ENCODE data around the gene DDX3X. TPM values are rescaled to one million over a fixed set of nuclear protein-coding genes. Genes with fewer than 3 reads are reported as not detected.
A peak's percentile ranks its signal among the peaks of the same experiment; 100 is the strongest.
"Not testable (repeated sequence)": the region's sequence is repeated elsewhere in the genome, so short reads cannot be mapped to it uniquely, and the experiment has no call there.

The DDX3X gene
- 254 TPM for total RNA-seq

DNA sequence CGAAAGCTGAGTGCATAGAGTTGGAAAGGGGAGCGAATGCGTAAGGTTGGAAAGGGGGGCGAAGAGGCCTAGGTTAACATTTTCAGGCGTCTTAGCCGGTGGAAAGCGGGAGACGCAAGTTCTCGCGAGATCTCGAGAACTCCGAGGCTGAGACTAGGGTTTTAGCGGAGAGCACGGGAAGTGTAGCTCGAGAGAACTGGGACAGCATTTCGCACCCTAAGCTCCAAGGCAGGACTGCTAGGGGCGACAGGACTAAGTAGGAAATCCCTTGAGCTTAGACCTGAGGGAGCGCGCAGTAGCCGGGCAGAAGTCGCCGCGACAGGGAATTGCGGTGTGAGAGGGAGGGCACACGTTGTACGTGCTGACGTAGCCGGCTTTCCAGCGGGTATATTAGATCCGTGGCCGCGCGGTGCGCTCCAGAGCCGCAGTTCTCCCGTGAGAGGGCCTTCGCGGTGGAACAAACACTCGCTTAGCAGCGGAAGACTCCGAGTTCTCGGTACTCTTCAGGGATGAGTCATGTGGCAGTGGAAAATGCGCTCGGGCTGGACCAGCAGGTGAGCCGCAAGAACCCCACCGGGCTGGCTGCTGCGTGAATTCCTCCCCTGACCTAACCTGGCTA is at the start of gene DDX3X:
TSS of gene DDX3X (plus strand) at position 419 of the 619 bp plus-strand sequence. CDS start at position 510, 91 bp downstream.
- DNase-seq (ENCODE audit: low spot score): peak; percentile 94

DNA sequence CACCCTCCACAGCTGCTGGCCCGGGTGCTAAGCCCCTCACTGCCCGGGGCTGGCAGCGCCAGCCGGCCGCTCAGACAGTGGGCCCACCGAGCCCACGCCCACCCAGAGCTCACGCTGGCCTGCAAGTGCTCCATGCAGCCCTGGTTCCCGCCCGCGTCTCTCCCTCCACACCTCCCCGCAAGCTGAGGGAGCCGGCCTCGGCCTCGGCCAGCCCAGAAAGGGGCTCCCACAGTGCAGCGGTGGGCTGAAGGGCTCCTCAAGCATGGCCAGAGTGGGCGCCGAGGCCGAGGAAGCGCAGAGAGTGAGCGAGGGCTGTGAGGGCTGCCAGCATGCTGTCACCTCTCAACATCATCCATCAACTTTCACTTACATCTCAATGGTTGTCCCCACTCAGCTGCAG is 48.0 kb upstream of the DDX3X start:
- DNase-seq (ENCODE audit: low spot score): not testable (repeated sequence)

GRCh38 chrX:41288641-41289040 is 45.3 kb upstream of the DDX3X start:
- no peak for DNase-seq (ENCODE audit: low spot score)

DNA sequence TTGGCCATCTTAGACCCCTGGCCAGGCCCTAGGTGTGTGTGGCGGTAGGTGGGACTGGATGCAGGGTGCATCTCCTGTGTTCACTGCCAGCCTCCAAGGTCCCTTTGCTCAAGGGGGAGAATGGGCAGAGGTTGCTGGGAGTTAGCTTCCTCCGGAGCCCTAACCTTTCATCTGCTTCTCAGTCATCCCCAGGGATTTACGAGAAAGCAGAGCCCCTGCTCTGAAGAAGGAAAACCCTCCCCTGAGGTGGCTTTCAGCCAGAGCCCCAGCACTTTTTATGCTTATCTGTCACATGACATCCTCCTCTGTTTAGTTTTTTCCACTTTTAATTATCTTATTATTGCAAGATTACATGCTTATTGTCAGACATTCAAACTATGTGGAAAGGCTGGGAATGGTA is 44.9 kb upstream of the DDX3X start:
- no peak for DNase-seq (ENCODE audit: low spot score)

DNA sequence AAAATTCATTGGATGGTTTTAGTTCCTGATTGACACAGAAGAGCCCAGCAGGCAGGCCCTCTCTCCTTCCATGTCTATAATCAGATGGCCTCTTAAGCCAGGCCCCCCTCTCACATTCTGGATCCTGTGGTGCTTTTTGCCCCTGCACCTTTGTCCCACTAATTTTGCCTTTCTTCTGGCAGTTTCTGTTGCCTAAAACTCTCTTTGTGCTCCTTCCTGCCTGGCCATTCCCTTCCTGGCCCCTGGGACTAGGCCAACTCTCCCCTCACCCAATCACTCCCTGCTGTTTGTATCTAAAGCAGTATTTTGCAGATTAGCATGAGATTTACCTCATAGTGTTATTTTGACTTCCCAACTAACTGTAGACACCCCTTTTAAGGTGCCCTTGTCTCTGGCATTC is 42.7 kb upstream of the DDX3X start:
- DNase-seq (ENCODE audit: low spot score): no peak

GRCh38 chrX:41293269-41293668 is 40.7 kb upstream of the DDX3X start:
- DNase-seq (ENCODE audit: low spot score): no peak

GRCh38 chrX:41300758-41301437 is 33.1 kb upstream of the DDX3X start:
- DNase-seq (ENCODE audit: low spot score): no peak

DNA sequence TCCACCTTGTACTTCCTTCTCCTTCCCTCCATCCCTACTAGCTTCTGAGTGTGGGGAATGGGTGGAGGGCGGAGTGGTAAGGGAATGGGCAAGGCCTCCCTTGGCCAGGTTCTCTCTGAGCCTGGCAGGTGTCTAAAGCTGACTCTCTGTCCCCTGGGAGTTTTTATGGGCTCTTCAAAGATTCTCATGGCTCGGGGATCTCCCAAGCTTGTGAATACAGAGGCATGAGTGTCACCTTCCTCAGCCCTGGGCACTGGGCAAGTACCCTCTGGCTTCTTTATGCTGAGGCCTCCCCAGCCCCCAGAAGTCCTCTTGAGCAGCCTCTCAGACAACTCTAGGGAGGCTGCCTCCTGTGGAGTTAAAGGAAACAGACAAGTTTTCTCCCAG is 32.5 kb upstream of the DDX3X start:
- no peak for DNase-seq (ENCODE audit: low spot score)

DNA sequence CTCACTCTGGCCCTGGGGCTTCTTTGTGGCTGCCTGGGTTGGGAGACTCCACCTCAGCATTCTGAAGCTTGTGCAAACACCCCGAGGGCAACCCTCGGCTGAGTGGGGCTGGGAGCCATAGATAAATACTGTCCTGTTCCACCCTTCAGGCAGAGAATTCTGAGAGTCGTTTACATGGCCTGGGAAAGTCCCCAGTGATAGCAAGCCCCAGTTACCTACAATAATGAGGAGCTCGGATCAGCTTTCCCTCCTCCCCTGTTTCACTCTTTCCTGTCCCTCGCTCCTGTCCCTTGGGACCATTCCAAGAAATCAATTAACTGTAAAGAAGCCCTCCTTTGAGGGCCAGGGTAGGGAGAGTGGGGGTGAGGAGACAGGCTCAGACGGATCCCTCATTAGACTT is 31.6 kb upstream of the DDX3X start:
- DNase-seq (ENCODE audit: low spot score): no peak

DNA sequence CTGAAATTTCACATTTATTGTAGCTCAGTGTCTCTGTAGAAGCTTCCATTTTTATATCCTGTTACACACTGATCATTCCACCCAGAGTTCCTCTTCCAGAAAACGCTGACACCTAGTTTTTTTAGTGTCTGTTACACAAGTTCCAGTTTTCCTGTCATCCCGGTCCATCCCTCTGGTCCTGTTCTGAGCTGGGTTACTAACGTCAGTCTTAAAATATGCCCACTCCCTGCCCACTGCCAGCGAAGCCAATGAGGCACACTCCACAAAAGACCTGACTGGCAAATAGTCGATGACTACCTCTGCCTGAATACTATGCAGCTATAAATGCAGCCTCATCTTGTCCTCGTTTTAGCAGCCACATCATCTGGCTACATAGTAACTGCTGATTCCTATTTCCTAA is 30.9 kb upstream of the DDX3X start:
- DNase-seq (ENCODE audit: low spot score): no peak

DNA sequence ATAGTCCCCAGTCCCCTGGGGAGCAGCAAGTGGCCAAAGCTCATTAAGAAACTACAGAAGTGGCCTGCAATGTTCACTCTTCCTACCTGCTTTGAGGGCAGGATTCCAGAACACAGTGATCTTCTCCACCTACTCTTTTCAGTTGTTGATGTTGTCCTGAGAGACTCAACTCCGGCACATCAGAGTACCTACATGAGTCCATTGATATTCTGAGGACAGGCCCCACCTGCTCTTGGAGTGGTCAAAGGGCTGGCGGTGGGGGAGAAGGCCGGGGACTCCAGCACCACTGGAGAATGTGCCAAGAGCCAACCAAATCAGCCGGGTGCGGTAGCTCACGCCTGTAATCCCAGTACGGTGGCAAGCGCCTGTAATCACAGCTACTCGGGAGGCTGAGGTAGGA is 29.8 kb upstream of the DDX3X start:
- DNase-seq (ENCODE audit: low spot score): no peak

- no peak for DNase-seq (ENCODE audit: low spot score)
Measured at GRCh38 chrX:41308884-41309647, 24.9 kb upstream of the DDX3X start.

GRCh38 chrX:41312786-41313185 is 21.2 kb upstream of the DDX3X start:
- DNase-seq (ENCODE audit: low spot score): no peak

DNA sequence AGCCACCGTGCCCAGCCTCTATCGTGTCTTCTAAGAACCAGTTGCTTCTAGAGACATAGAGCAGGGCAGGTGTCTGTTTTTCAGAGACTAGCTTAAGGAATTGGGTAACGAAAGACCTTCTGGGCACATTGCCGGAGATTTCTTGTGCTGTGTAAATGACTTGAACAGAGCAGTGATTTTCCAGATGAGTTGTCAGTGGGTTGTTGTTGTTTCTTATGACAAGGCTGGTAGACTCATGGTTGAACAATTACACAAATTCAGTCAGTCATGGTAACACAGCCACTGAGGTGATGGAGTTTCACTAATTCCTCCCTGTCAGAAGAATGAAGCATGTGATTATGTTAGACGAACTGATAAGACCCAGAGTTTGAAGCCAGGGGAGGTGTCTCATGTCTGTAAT is 20.5 kb upstream of the DDX3X start:
- DNase-seq (ENCODE audit: low spot score): no peak

- no peak for DNase-seq (ENCODE audit: low spot score)
Measured at GRCh38 chrX:41314204-41314603, 19.8 kb upstream of the DDX3X start.

DNA sequence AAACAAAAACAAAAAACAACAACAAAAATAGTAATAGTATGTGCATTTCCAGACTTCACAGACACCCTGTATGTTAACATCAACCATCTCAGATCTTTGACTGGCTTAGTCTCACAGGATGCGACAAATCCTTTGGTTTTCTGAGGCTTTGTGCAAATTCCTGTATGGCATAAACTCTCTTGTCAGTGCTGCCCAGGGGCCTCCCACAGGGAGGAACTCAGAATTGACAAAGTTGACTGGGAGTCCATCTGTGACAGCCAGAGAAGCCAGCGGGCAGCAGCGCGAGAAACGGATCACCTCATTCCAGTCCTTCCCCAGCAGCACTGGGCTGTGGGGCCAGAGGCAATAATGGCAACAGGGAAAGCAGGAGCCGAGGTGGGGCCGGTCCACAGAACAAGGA is 19.1 kb upstream of the DDX3X start:
- no peak for DNase-seq (ENCODE audit: low spot score)

GRCh38 chrX:41316266-41316665 is 17.7 kb upstream of the DDX3X start:
- DNase-seq (ENCODE audit: low spot score): not testable (repeated sequence)

DNA sequence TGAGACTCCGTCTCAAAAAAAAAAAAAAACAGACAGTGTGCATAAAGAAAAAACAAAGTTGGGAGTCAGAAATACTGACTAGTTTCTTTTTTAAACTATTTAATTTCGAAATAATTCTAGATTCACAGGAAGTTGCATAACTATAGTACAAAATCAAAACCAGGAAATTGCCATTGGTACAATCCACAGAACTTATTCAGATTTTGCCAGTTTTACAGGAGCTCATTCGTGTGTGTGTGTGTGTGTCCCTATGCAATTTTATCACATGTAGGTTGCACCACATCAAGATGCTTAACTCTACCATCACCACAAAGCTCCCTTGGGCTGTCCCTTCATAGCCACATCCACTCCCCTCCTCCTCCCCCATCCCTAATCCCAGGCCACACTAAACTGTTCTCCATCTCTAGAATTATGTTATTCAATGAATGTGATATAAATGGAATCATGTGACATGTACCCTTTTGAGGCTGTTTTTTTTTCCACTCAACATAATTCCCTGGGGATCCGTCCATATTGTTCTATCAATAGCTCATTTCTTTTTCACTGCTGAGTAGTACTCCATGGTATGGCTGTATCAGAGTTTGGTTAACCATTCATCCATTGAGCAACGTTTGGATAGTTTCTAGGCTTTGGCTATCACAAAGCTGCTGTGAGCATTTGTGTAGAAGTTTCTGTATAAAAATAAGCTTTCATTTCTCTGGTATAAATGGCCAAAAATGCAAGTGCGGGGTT is 16.3 kb upstream of the DDX3X start:
- no peak for DNase-seq (ENCODE audit: low spot score)

DNA sequence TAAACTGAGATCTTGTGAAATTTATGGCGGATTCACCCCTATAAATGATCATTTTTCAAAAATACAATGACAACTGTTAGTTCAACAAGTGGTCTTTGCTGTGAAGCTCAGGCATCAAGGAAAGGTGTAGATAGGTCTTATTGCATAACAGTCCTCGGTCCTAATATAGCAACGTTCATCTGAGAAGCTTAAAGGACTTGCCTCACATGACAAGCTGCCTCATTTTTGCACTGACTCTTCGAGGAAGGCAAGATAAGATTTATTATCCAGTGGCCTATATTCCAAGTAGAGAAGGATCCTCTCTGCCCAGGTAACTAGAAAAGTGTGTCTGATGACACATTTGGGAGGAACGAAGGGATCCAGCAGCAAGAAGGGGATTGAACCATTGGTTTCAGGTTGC is 13.6 kb upstream of the DDX3X start:
- no peak for DNase-seq (ENCODE audit: low spot score)

GRCh38 chrX:41322821-41323603 is 10.9 kb upstream of the DDX3X start:
- no peak for DNase-seq (ENCODE audit: low spot score)

- no peak for DNase-seq (ENCODE audit: low spot score)
Measured at GRCh38 chrX:41326431-41326830, 7.5 kb upstream of the DDX3X start.

DNA sequence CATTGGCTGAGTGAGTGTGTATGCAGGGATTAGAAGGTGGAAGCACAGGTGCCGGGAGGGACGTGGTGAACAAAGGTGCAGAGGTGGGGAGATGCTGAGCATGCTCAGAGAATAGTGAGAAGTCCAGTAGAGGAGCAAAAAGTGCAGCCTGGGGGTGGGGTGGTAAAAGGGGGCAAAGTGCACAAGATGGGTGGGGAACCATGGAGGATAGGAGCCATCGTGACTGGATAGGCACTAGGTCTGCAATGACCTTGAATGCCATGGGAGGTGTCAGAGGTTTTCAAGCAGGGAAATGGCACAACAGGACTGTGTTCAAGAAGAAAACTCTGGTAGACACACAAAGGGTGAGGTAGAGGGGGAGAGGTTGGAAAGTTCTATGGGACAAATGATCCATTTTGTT is 6.6 kb upstream of the DDX3X start:
- DNase-seq (ENCODE audit: low spot score): no peak

All from mucosa of gallbladder (tissue), 1 donor.